Activated CD8-positive, alpha-beta T cell treated with anti-CD3 and anti-CD28 coated beads, Interleukin-2, amount 10 ng/mL, durations not matched to agents 7 days and 5 days (primary cell): Measurements from ENCODE around the gene NECAB2. TPM values are rescaled to one million over a fixed set of nuclear protein-coding genes. Genes with fewer than 3 reads are reported as not detected.

ENCODE experiments used
- ATAC-seq: fragments of 150-1000 bp; cut with Tn5 transposase; one replicate; pipeline ENCODE4 v1.10.0; 2021; ENCODE audit warnings: moderate library complexity
- CTCF ChIA-PET: fragments of 350-600 bp; sonication (Branson Sonifier 250); formaldehyde crosslinking; loops from one replicate; lab custom pipeline; 2021; ENCODE audit warnings: antibody characterized with exemption; lab: Charles Lee
- POLR2A ChIA-PET: fragments of 350-600 bp; sonication (Branson Sonifier 250); formaldehyde crosslinking; loops from one replicate; lab custom pipeline; 2021; ENCODE audit warnings: antibody characterized with exemption; lab: Charles Lee
- DNase-seq: peaks from one replicate; pipeline ENCODE4 v3.0.0-alpha.2; 2020
- H3K27ac Mint-ChIP-seq: one replicate; pipeline ENCODE4 v1.8.0; 2021; ENCODE audit warnings: mild to moderate bottlenecking, mixed read lengths
- H3K27me3 Mint-ChIP-seq: one replicate; pipeline ENCODE4 v1.8.0; 2021; ENCODE audit warnings: low read depth, mixed read lengths
- H3K36me3 Mint-ChIP-seq: one replicate; pipeline ENCODE4 v1.8.0; 2021; ENCODE audit warnings: low read depth, mixed read lengths
- H3K4me1 Mint-ChIP-seq: one replicate; pipeline ENCODE4 v1.8.0; 2021; ENCODE audit warnings: low read depth, mixed read lengths
- H3K4me3 Mint-ChIP-seq: one replicate; pipeline ENCODE4 v1.8.0; 2021; ENCODE audit warnings: mild to moderate bottlenecking, mixed read lengths
- H3K9me3 Mint-ChIP-seq: one replicate; pipeline ENCODE4 v1.8.0; 2022; ENCODE audit warnings: mixed read lengths; ENCODE audit not compliant: insufficient read depth
- total RNA-seq, 2 experiments: library from RNA; stranded (reverse); gene quantifications; one replicate each; pipeline ENCODE4 v1.2.3, GENCODE V29; 2021

NECAB2 gene
- total RNA-seq, 2 experiments from 2014 or later = not detected

GRCh38 chr16:83955218-83956130 is 12.6 kb upstream of the NECAB2 start:
- no peaks in the 10 kb centered on the region for H3K9me3 Mint-ChIP-seq
- no peak overlapping the region for H3K4me3 Mint-ChIP-seq
- ATAC-seq (no peak), DNase-seq (no peak)
- H3K4me1 Mint-ChIP-seq = peaks cover 11% of the 10 kb centered on the region
- no peaks in the 10 kb centered on the region for H3K36me3 Mint-ChIP-seq
- CTCF ChIA-PET = interaction anchor here (0.8 to 4.4 kb wide), 4 partner anchors 103 to 231 kb away, joined by 3 to 32 read pairs (median 10); partner anchors contain the start of gene TAF1C
- H3K27ac Mint-ChIP-seq = no peak overlapping the region
- POLR2A ChIA-PET = no interaction called here
- peaks cover 5% of the 10 kb centered on the region for H3K27me3 Mint-ChIP-seq

GRCh38 chr16:83956336-83957289 is 11.4 kb upstream of the NECAB2 start:
- Mint-ChIP-seq H3K9me3 (no peaks in the 10 kb centered on the region), H3K4me3 (no peak overlapping the region), H3K36me3 (no peaks in the 10 kb centered on the region), H3K27ac (no peak overlapping the region), H3K27me3 (peaks cover 5% of the 10 kb centered on the region), H3K4me1 (peaks cover 11% of the 10 kb centered on the region)
- CTCF ChIA-PET = interaction anchor here (0.8 to 4.4 kb wide), 11 partner anchors 20 to 231 kb away, joined by 3 to 32 read pairs (median 4); no protein-coding TSS in a partner anchor
- ATAC-seq = peak; percentile 59
- POLR2A ChIA-PET = interaction anchor here (1.2 kb wide), 1 partner anchor 230 kb away, joined by 5 read pairs; the partner anchor contains the start of gene TAF1C
- DNase-seq = peak; percentile 82

DNA sequence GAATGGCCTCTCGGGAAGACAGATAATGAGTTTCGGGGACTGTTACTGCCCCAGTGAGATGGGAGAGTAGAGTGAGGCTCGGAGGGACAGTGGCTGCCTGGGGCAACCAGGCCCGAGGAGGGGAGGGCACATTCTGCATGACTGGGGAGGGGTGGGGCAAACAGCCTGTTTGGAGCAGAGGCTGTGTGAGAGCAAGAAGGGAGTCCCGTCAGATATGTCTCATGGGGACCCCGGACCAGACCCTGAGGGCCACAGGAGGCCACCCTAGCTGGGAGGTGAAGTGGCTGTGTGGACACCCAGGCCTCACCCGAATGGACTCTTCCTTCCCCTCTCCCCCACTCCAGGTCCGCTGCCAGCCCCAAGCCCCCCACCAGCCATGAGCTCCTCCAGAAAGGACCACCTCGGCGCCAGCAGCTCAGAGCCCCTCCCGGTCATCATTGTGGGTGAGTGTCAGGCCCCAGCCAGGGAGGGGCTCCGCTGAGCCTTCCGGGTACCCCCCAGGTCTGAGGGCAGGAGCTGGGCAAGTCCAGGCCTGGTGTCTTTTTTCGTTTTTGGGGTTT is 10.7 kb upstream of the NECAB2 start:
- Mint-ChIP-seq H3K27me3 (peaks cover 5% of the 10 kb centered on the region), H3K4me3 (no peak overlapping the region), H3K36me3 (no peaks in the 10 kb centered on the region), H3K9me3 (no peaks in the 10 kb centered on the region), H3K4me1 (peaks cover 11% of the 10 kb centered on the region), H3K27ac (no peak overlapping the region)
- ChIA-PET POLR2A (interaction anchor here (0.6 to 1.2 kb wide), 2 partner anchors 141 to 230 kb away, joined by 4 to 5 read pairs; partner anchors contain the start of gene TAF1C), CTCF (interaction anchor here (0.6 to 4.4 kb wide), 12 partner anchors 56 to 230 kb away, joined by 3 to 32 read pairs (median 4); partner anchors contain the start of gene TAF1C)
- DNase-seq (no peak), ATAC-seq (no peak)

DNA sequence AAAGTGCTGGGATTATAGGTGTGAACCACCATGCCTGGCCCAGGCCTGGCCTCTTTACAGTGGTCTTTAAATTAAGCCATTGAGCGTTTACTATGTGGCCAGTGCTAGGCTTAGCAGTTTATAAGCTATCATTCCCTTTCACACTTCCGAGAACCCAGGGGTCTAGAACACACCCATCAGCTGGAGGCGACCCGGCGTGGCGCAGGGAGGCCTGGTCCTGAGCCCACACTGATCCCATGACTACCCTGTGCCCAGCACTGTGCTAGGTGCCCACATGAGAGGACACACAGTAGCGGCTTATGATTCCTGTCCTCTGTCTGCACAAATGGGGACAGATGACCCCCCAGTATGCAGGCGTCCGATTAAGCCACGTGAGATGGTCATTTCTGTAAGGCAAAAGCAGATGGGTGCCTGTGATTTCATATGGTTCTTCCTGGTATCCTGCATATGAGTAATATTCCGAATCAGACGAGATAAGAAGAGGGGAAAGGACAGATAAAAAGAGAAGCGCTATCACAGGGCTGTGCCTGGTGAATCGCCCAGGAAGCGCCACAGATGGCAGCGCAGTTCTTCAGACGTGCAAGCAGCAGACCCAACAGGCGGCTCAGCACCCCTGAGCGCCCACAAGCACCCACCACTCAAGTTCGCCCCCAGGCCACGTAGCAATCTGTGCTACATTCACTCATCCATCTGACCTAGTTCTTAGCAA is 9.8 kb upstream of the NECAB2 start:
- H3K27ac Mint-ChIP-seq = no peak overlapping the region
- no peaks in the 10 kb centered on the region for H3K9me3 Mint-ChIP-seq
- POLR2A ChIA-PET = interaction anchor here (0.6 to 1.2 kb wide), 2 partner anchors 141 to 229 kb away, joined by 4 to 5 read pairs; partner anchors contain the start of gene TAF1C
- CTCF ChIA-PET = interaction anchor here (0.6 to 4.4 kb wide), 3 partner anchors 85 to 228 kb away, joined by 3 to 32 read pairs (median 8); partner anchors contain the start of gene TAF1C
- no peak for DNase-seq
- no peak for ATAC-seq
- peaks cover 5% of the 10 kb centered on the region for H3K27me3 Mint-ChIP-seq
- no peaks in the 10 kb centered on the region for H3K36me3 Mint-ChIP-seq
- H3K4me3 Mint-ChIP-seq = no peak overlapping the region
- H3K4me1 Mint-ChIP-seq = peaks cover 9% of the 10 kb centered on the region

- Mint-ChIP-seq H3K27ac (no peak overlapping the region), H3K36me3 (no peaks in the 10 kb centered on the region), H3K27me3 (peaks cover 3% of the 10 kb centered on the region), H3K4me1 (peaks cover 6% of the 10 kb centered on the region), H3K4me3 (no peak overlapping the region), H3K9me3 (no peaks in the 10 kb centered on the region)
- CTCF ChIA-PET = interaction anchor here (4.4 kb wide), 1 partner anchor 107 kb away, joined by 32 read pairs; no protein-coding TSS in a partner anchor
- no peak for DNase-seq
- POLR2A ChIA-PET = no interaction called here
- ATAC-seq = no peak
These were observed 9.0 kb upstream of the NECAB2 start for GRCh38 chr16:83958846-83959565.

DNA sequence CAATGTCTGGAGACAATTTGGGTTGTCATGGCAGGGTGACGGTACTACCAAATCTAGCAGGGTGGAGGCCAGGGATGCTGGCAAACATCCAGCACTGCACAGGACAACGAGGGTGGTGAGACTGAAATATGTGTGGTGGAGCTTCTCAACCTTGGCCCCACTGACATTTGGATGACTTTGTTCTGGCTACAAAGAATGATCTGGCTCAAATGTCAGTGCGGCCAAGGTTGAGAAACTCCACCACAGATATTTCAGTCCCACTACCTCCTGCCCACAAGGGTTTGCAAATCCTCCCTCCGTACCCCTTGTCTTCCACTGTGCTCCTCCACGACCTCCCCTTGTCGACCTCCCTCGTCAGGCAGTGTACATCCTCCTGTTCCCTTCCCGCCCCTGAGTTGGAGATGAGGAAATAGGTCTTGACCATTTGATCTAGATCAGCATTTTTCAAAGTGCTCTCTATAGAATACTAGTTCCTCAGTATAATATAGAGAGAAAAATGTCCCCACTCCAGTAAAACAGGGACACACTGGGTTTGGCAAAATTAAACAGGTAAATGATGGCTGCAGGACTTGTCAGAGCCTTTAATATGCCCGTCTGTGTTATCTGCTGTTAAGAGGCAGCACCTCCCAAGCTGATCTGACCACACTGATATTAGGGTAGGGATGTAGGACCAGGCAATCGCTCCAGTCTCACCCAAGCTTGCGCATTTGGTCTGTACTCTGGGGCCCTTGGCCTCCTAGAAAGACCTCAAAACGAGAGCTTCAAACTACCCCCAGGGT is 8.2 kb upstream of the NECAB2 start:
- H3K4me1 Mint-ChIP-seq = peaks cover 2% of the 10 kb centered on the region
- H3K27ac Mint-ChIP-seq = no peak overlapping the region
- ATAC-seq (no peak), DNase-seq (no peak)
- H3K27me3 Mint-ChIP-seq = no peaks in the 10 kb centered on the region
- H3K9me3 Mint-ChIP-seq = no peaks in the 10 kb centered on the region
- H3K36me3 Mint-ChIP-seq = no peaks in the 10 kb centered on the region
- H3K4me3 Mint-ChIP-seq = no peak overlapping the region
- ChIA-PET CTCF (interaction anchor here (4.4 kb wide), 1 partner anchor 106 kb away, joined by 32 read pairs; no protein-coding TSS in a partner anchor), POLR2A (no interaction called here)

DNA sequence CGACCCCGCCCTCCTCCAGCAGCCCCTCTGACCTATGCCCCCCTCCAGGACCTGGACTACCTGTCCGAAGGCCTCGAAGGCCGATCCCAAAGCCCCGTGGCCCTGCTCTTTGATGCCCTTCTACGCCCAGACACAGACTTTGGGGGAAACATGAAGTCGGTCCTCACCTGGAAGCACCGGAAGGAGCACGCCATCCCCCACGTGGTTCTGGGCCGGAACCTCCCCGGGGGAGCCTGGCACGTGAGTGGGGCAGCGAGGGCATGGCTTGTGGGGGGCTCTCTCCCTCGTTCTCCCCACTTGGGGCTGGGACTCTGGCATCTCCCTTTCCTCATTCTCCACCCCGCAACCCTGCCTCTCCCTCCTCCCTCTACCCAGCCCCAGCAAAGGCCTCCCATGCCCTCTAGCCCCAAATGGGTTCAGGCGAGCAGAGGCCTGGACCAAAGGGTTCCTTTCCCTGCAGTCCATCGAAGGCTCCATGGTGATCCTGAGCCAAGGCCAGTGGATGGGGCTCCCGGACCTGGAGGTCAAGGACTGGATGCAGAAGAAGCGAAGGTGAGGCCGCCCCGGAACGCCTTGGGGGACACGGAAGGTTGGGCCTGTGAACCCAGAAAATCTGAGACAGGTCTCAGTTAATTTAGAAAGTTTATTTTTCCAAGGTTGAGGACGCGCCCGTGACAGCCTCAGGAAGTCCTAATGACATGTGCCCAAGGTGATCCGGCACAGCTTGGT is 7.4 kb upstream of the NECAB2 start:
- H3K27me3 Mint-ChIP-seq = no peaks in the 10 kb centered on the region
- POLR2A ChIA-PET = no interaction called here
- DNase-seq = no peak
- no peaks in the 10 kb centered on the region for H3K36me3 Mint-ChIP-seq
- CTCF ChIA-PET = no interaction called here
- no peak overlapping the region for H3K27ac Mint-ChIP-seq
- H3K4me1 Mint-ChIP-seq = peaks cover 2% of the 10 kb centered on the region
- H3K4me3 Mint-ChIP-seq = no peak overlapping the region
- H3K9me3 Mint-ChIP-seq = no peaks in the 10 kb centered on the region
- no peak for ATAC-seq

GRCh38 chr16:83961591-83961990 is 6.5 kb upstream of the NECAB2 start:
- H3K27me3 Mint-ChIP-seq = no peaks in the 10 kb centered on the region
- no peak for ATAC-seq

More at GRCh38 chr16:83961591-83961990, 6.5 kb upstream of the NECAB2 start:
- H3K27ac Mint-ChIP-seq = no peak overlapping the region
- CTCF ChIA-PET = interaction anchor here (2.3 kb wide), 1 partner anchor 105 kb away, joined by 9 read pairs; no protein-coding TSS in a partner anchor
- POLR2A ChIA-PET = no interaction called here
- no peak overlapping the region for H3K4me3 Mint-ChIP-seq
- no peaks in the 10 kb centered on the region for H3K9me3 Mint-ChIP-seq
- no peak for DNase-seq
- H3K36me3 Mint-ChIP-seq = no peaks in the 10 kb centered on the region
- peaks cover 2% of the 10 kb centered on the region for H3K4me1 Mint-ChIP-seq
